ENCODE measurements around the gene GNG7.
A peak's percentile ranks its signal among the peaks of the same experiment; 100 is the strongest.
"Not testable (repeated sequence)": the region's sequence is repeated elsewhere in the genome, so short reads cannot be mapped to it uniquely, and the experiment has no call there.

GNG7 gene

DNA sequence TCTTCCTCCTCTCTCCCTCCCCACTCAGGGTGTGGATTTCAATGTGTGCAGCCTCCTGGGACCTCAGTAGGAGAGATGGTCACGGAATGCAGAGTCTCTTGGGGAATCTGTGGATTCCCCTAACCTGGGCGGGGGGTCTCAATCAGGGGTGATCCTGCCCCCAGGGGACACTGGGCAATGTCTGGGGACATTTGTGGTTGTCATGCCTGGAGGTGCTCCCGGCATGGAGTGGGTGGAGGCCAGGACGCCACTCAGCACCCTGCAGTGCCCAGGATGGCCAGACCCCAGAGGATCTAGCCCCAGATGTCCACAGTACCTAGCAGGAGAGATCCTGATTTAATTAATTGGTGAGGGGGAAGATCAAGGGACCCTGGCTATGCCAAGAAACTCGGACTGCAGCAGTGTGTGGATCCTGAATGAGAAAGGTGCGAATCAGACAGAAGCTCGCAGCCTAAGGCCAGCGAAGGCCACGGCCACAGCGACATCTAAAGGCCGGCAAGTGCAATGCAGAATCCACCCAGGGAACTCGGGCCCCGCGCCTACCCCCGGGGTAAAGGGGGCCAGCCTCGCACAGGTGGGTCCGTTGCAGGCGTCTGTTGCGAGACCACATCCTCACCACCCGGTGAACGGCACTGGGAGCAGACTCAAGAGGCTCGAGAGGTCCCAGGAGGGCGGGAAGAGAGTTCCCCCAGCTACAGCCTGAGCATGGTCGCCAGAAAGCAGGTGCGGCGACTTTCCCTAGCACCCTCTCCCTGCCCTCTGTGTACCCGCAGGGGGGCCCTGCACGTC is 88.8 kb downstream of the GNG7 start:
- peak; percentile 67 for DNase-seq
- peaks cover 6 to 22% of the 10 kb centered on the region in 2 donors for H3K36me3 Mint-ChIP-seq
- H3K4me1 Mint-ChIP-seq, result peaks cover 62 to 91% of the 10 kb centered on the region in 2 donors
- peak; percentile 40 to 46 for ATAC-seq (replicated peaks)
- peak overlapping the region; percentile 92 for H3K27ac Mint-ChIP-seq
- peaks cover 0 to 1% of the 10 kb centered on the region in 2 donors for H3K9me3 Mint-ChIP-seq
- no peaks in the 10 kb centered on the region for H3K27me3 Mint-ChIP-seq
- H3K4me3 Mint-ChIP-seq, result peak overlapping the region; percentile 49 to 75

GRCh38 chr19:2612619-2613249 is 89.8 kb downstream of the GNG7 start:
- H3K27me3 Mint-ChIP-seq, result no peaks in the 10 kb centered on the region
- H3K4me1 Mint-ChIP-seq, result peaks cover 59 to 91% of the 10 kb centered on the region in 2 donors
- peak overlapping the region in 1 of 2 donors; percentile 75 for H3K4me3 Mint-ChIP-seq
- ATAC-seq (replicated peaks) (no peak), DNase-seq (no peak)
- peaks cover 0 to 1% of the 10 kb centered on the region in 2 donors for H3K9me3 Mint-ChIP-seq
- H3K36me3 Mint-ChIP-seq, result peaks cover 6 to 17% of the 10 kb centered on the region in 2 donors
- H3K27ac Mint-ChIP-seq, result peak overlapping the region; percentile 92

GRCh38 chr19:2611483-2612464 is 90.7 kb downstream of the GNG7 start:
- H3K27me3 Mint-ChIP-seq, result no peaks in the 10 kb centered on the region

GRCh38 chr19:2610637-2611482 is 91.6 kb downstream of the GNG7 start:
- peak overlapping the region; percentile 96 for H3K27ac Mint-ChIP-seq
- H3K36me3 Mint-ChIP-seq, result peaks cover 6 to 13% of the 10 kb centered on the region in 2 donors
- H3K27me3 Mint-ChIP-seq, result no peaks in the 10 kb centered on the region
- ATAC-seq (replicated peaks) (peak; percentile 54 to 62), DNase-seq (peak; percentile 79)
- H3K9me3 Mint-ChIP-seq, result no peaks in the 10 kb centered on the region
- peak overlapping the region; percentile 85 to 87 for H3K4me3 Mint-ChIP-seq
- H3K4me1 Mint-ChIP-seq, result peaks cover 52 to 78% of the 10 kb centered on the region in 2 donors

More at GRCh38 chr19:2611483-2612464, 90.7 kb downstream of the GNG7 start:
- no peak for DNase-seq
- Mint-ChIP-seq H3K36me3 (peaks cover 6 to 13% of the 10 kb centered on the region in 2 donors), H3K4me1 (peaks cover 51 to 83% of the 10 kb centered on the region in 2 donors), H3K4me3 (peak overlapping the region; percentile 85 to 87), H3K9me3 (no peaks in the 10 kb centered on the region), H3K27ac (peak overlapping the region; percentile 96)
- no peak for ATAC-seq (replicated peaks)

GRCh38 chr19:2609389-2610116 is 92.9 kb downstream of the GNG7 start:
- peaks cover 0 to 6% of the 10 kb centered on the region in 2 donors for H3K36me3 Mint-ChIP-seq
- H3K4me1 Mint-ChIP-seq, result peaks cover 48 to 66% of the 10 kb centered on the region in 2 donors
- ATAC-seq (replicated peaks) (no peak), DNase-seq (no peak)
- peak overlapping the region; percentile 77 to 82 for H3K4me3 Mint-ChIP-seq
- H3K27me3 Mint-ChIP-seq, result no peaks in the 10 kb centered on the region
- H3K9me3 Mint-ChIP-seq, result no peaks in the 10 kb centered on the region
- H3K27ac Mint-ChIP-seq, result peak overlapping the region; percentile 95

- H3K4me3 Mint-ChIP-seq, result peak overlapping the region; percentile 77 to 82
- peaks cover 42 to 61% of the 10 kb centered on the region in 2 donors for H3K4me1 Mint-ChIP-seq
- H3K9me3 Mint-ChIP-seq; DNase-seq; ATAC-seq (replicated peaks); H3K27me3 Mint-ChIP-seq; H3K36me3 Mint-ChIP-seq: not testable (repeated sequence)
- H3K27ac Mint-ChIP-seq, result peak overlapping the region; percentile 95
Measured at GRCh38 chr19:2609034-2609388, 93.5 kb downstream of the GNG7 start.

GRCh38 chr19:2608602-2608922 is 93.9 kb downstream of the GNG7 start:
- DNase-seq (no peak), ATAC-seq (replicated peaks) (no peak)
- H3K4me1 Mint-ChIP-seq, result peaks cover 38 to 58% of the 10 kb centered on the region in 2 donors
- H3K4me3 Mint-ChIP-seq, result peak overlapping the region; percentile 42 to 82
- H3K27ac Mint-ChIP-seq, result peak overlapping the region; percentile 86
- H3K27me3 Mint-ChIP-seq, result no peaks in the 10 kb centered on the region
- H3K36me3 Mint-ChIP-seq, result peaks cover 0 to 3% of the 10 kb centered on the region in 2 donors
- H3K9me3 Mint-ChIP-seq, result no peaks in the 10 kb centered on the region

DNA sequence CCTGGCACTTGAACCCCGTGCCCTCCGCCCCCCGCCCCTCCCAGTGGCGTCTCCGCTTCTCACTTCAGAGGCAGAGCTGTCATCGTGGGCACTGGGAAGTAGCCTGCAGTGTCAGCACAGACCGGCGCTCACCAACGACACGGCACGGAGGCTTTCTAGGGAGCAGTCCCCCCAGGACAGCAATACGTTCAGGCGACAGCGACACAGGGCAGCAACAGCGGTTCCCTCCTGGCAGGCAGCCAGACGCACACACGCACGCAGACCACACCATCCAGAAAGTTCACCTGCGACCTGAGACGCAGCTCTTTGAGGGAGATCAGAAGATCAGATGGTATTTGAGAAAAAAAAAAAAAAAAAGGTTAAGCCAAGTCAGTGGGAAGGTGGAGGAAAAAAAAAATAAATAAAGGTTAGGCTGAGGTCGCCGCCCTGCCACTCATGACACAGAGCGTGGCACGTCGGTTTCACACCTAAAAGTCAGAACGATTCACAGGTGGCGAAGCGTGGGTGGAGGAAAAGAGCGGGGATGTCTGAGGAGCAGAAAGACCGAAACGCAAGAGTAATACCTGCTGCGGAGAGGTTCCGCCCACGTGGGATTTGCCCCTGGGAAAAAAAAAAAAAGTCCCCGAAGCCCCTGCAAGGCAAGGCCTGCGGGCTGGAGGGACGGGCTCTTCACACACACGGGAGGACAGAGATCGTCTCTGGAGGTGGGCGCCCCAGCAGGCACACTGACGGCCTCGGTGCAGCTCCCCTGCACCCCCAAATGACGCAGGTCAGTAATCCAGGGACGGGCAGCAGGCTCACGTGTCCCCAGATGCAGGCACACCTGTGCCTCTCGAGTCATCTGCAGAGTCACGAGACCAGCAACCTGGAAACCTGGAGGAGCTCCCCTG is 94.5 kb downstream of the GNG7 start:
- peak; percentile 91 for DNase-seq
- peaks cover 37 to 58% of the 10 kb centered on the region in 2 donors for H3K4me1 Mint-ChIP-seq

GRCh38 chr19:2606774-2607173 is 95.7 kb downstream of the GNG7 start:
- not testable (repeated sequence) for DNase-seq; H3K4me3 Mint-ChIP-seq; ATAC-seq (replicated peaks); H3K27me3 Mint-ChIP-seq; H3K36me3 Mint-ChIP-seq; H3K9me3 Mint-ChIP-seq
- Mint-ChIP-seq H3K27ac (peak overlapping the region; percentile 84), H3K4me1 (peaks cover 29 to 52% of the 10 kb centered on the region in 2 donors)

More for the DNA sequence above, 94.5 kb downstream of the GNG7 start:
- Mint-ChIP-seq H3K27ac (peak overlapping the region; percentile 86), H3K27me3 (no peaks in the 10 kb centered on the region), H3K36me3 (peaks cover 0 to 3% of the 10 kb centered on the region in 2 donors), H3K9me3 (no peaks in the 10 kb centered on the region), H3K4me3 (peak overlapping the region; percentile 42 to 82)
- ATAC-seq (replicated peaks), result peak; percentile 66 to 72

GRCh38 chr19:2605889-2606288 is 96.6 kb downstream of the GNG7 start:
- not testable (repeated sequence) for H3K27ac Mint-ChIP-seq; H3K27me3 Mint-ChIP-seq; H3K4me3 Mint-ChIP-seq; DNase-seq; H3K9me3 Mint-ChIP-seq; ATAC-seq (replicated peaks); H3K36me3 Mint-ChIP-seq
- H3K4me1 Mint-ChIP-seq, result peaks cover 32 to 51% of the 10 kb centered on the region in 2 donors

GRCh38 chr19:2604747-2605329 is 97.7 kb downstream of the GNG7 start:
- ATAC-seq (replicated peaks) (no peak), DNase-seq (no peak)
- Mint-ChIP-seq H3K9me3 (no peaks in the 10 kb centered on the region), H3K27ac (no peak overlapping the region), H3K27me3 (no peaks in the 10 kb centered on the region), H3K36me3 (peaks cover 0 to 3% of the 10 kb centered on the region in 2 donors), H3K4me1 (peaks cover 31 to 43% of the 10 kb centered on the region in 2 donors), H3K4me3 (no peak overlapping the region)

GRCh38 chr19:2603334-2603733 is 99.2 kb downstream of the GNG7 start:
- no peak for DNase-seq

More at GRCh38 chr19:2603334-2603733, 99.2 kb downstream of the GNG7 start:
- Mint-ChIP-seq H3K9me3 (no peaks in the 10 kb centered on the region), H3K27me3 (no peaks in the 10 kb centered on the region), H3K36me3 (peaks cover 0 to 3% of the 10 kb centered on the region in 2 donors), H3K4me1 (peaks cover 26 to 40% of the 10 kb centered on the region in 2 donors), H3K4me3 (peak overlapping the region in 1 of 2 donors; percentile 30), H3K27ac (peak overlapping the region; percentile 48)
- no peak for ATAC-seq (replicated peaks)

Measured in stimulated activated naive B cell treated with anti-CD40 and anti-IgM and Interleukin-4, amounts not matched to agents 10 μg/mL and 1 μg/mL and 100 μg/mL, for 72 hours (primary cell).